Common myeloid progenitor, CD34-positive (primary cell): Measurements from ENCODE around the gene VEGFC.

Experiments
- CTCF ChIA-PET: fragments of 350-600 bp; sonication (Branson Sonifier 250); formaldehyde crosslinking; loops from one replicate; lab custom pipeline; 2021; ENCODE audit warnings: antibody characterized with exemption; lab: Charles Lee
- POLR2A ChIA-PET: fragments of 350-600 bp; sonication (Branson Sonifier 250); formaldehyde crosslinking; loops from one replicate; lab custom pipeline; 2021; ENCODE audit warnings: antibody characterized with exemption; lab: Charles Lee
- DNase-seq, 3 donors: peaks; one replicate each; pipeline versions ENCODE4 v3.0.0 to v3.0.0-alpha.2; 2013
- H3K27ac ChIP-seq, 2 experiments: 1 replicate in 1 of 2; 2 replicates in 1 of 2; pipeline ENCODE4 v1.7.0; 2013; ENCODE audit warnings: inconsistent platforms in 2 of 2, low read length in 2 of 2, mild to moderate bottlenecking in 2 of 2, low read depth in 1 of 2, moderate library complexity in 1 of 2; ENCODE audit not compliant: severe bottlenecking in 2 of 2, insufficient read depth in 1 of 2, poor library complexity in 1 of 2
- H3K27me3 ChIP-seq, 5 experiments: replicated peaks in 2 of 5; 1 replicate in 3 of 5; 2 replicates in 2 of 5; pipeline versions ENCODE4 v1.6.1 to v1.7.0; 2013; ENCODE audit warnings: low read length in 4 of 5, mild to moderate bottlenecking in 2 of 5, moderate library complexity in 2 of 5, inconsistent platforms in 1 of 5; ENCODE audit not compliant: insufficient read depth in 5 of 5, control insufficient read depth in 4 of 5
- H3K36me3 ChIP-seq, 4 experiments: 1 replicate in 2 of 4; 2 replicates in 2 of 4; pipeline versions ENCODE4 v1.6.1 to v1.7.0; 2013; ENCODE audit warnings: low read length in 3 of 4, control low read depth in 1 of 4, mild to moderate bottlenecking in 1 of 4; ENCODE audit not compliant: control insufficient read depth in 4 of 4, insufficient read depth in 4 of 4
- H3K4me1 ChIP-seq, 4 experiments: 1 replicate in 3 of 4; 2 replicates in 1 of 4; pipeline versions ENCODE4 v1.6.1 to v1.7.1; 2013; ENCODE audit warnings: low read length in 3 of 4, mild to moderate bottlenecking in 3 of 4, control low read depth in 1 of 4, inconsistent platforms in 1 of 4, moderate library complexity in 1 of 4; ENCODE audit not compliant: control insufficient read depth in 4 of 4, insufficient read depth in 4 of 4; ENCODE audit errors: control extremely low read depth in 1 of 4
- H3K4me3 ChIP-seq, 7 experiments: 1 replicate in 4 of 7; 2 replicates in 3 of 7; pipeline versions ENCODE4 v1.5.1 to v1.7.0; 2013; ENCODE audit warnings: mild to moderate bottlenecking in 7 of 7, low read length in 6 of 7, moderate library complexity in 6 of 7, inconsistent platforms in 2 of 7, low read depth in 2 of 7, control low read depth in 1 of 7; ENCODE audit not compliant: insufficient read depth in 4 of 7, control insufficient read depth in 1 of 7; ENCODE audit errors: extremely low read depth in 1 of 7
- H3K9me3 ChIP-seq, 5 experiments: 1 replicate in 4 of 5; 2 replicates in 1 of 5; pipeline versions ENCODE4 v1.6.1 to v1.7.1; 2013; ENCODE audit warnings: low read length in 4 of 5, mild to moderate bottlenecking in 2 of 5, inconsistent platforms in 1 of 5, low read depth in 1 of 5, moderate library complexity in 1 of 5; ENCODE audit not compliant: control insufficient read depth in 4 of 5, insufficient read depth in 2 of 5; ENCODE audit errors: control extremely low read depth in 1 of 5
- WGBS: methylation state at CpG from one replicate; pipeline ENCODE4 v1.1.5; 2013; ENCODE audit not compliant: insufficient coverage; 5-methylcytosine and 5-hydroxymethylcytosine counted together

VEGFC gene

DNA sequence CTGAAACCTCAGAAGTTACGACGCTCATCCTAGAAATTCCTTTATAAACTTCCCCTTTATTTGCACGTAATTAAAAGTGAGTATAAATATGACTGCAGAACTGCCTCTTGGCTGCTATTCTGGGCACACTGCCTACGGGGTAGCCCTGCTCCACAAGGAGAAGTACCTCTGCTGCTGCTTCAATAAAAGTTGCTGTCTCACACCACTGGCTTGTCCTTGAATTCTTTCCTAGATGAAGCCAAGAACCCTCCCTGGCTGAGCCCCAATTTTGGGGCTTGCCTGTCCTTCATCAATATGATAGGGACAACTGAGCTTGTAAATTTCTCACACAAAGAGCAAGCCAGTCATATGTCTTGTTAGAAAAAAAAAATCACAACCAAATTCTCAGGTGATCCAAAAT, 115.8 kb downstream of the VEGFC start:
- DNase-seq, result no peak
- Histone ChIP-seq H3K27me3 (no peaks in the 10 kb centered on the region), H3K9me3 (no peaks in the 10 kb centered on the region), H3K27ac (no peak overlapping the region), H3K4me1 (no peaks in the 10 kb centered on the region), H3K36me3 (no peaks in the 10 kb centered on the region), H3K4me3 (no peak overlapping the region)
- POLR2A ChIA-PET, result no interaction called here
- WGBS, result 95% methylated on average over 2 of the region's 4 CpGs
- CTCF ChIA-PET, result no interaction called here

GRCh38 chr4:176675810-176676209, 116.9 kb downstream of the VEGFC start:
- Histone ChIP-seq H3K4me1 (no peaks in the 10 kb centered on the region), H3K9me3 (no peaks in the 10 kb centered on the region), H3K4me3 (no peak overlapping the region), H3K27me3 (no peaks in the 10 kb centered on the region), H3K36me3 (no peaks in the 10 kb centered on the region), H3K27ac (no peak overlapping the region)
- 100% methylated on average over 1 of the region's 3 CpGs for WGBS
- POLR2A ChIA-PET, result no interaction called here
- DNase-seq, result no peak
- CTCF ChIA-PET, result interaction anchor here (1.5 kb wide), 1 partner anchor 12 kb away, joined by 3 read pairs; no protein-coding TSS in a partner anchor

DNA sequence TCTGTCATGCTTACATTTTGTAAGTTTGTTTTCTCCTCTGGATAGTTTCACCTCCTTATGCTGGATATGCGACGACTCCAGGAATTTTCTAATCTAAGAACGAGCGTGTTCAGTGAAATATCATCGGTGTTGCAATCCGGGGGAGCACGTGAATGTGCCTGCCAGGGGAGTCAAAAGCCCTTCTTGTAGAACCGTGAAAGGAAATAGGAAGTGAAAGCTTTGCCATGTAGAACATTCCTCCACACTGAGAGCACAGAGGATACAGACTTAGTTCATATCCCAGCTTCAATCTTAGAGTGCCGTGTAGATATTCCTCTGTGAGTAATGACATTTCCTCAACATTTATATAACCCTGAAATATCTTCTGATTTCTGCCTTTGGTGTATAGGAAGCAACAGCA, 121.2 kb downstream of the VEGFC start:
- H3K36me3 ChIP-seq, result no peaks in the 10 kb centered on the region
- CTCF ChIA-PET, result no interaction called here

GRCh38 chr4:176668324-176668723, 124.4 kb downstream of the VEGFC start:
- WGBS, result 78% methylated on average over 1 of the region's 2 CpGs
- CTCF ChIA-PET, result no interaction called here

More for the DNA sequence above, 121.2 kb downstream of the VEGFC start:
- no peak for DNase-seq
- POLR2A ChIA-PET, result no interaction called here
- no peak overlapping the region for H3K4me3 ChIP-seq
- 86% methylated on average over 9 of the region's 9 CpGs for WGBS
- no peak overlapping the region for H3K27ac ChIP-seq
- H3K27me3 ChIP-seq, result no peaks in the 10 kb centered on the region
- no peaks in the 10 kb centered on the region for H3K4me1 ChIP-seq
- H3K9me3 ChIP-seq, result no peaks in the 10 kb centered on the region

DNA sequence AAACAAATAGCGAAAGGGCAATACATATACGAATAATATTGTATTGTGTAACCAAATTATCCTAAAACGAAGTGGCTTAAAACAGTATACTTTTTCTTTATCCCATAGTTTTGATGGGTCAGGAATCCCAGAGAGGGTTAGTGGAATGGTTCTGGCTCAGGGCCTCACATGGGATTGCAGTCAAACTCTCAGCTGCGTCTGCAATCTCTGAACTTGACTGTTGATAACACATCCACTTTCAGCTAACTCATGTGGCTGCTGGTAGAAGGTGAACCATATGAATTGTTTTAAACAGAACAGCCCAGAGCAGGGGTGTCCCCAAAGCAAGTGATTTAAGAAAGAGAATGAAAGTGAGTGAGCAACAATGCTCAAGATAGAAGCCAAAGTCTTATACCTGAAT, 127.8 kb downstream of the VEGFC start:
- Histone ChIP-seq H3K36me3 (no peaks in the 10 kb centered on the region), H3K27ac (no peak overlapping the region), H3K9me3 (no peaks in the 10 kb centered on the region), H3K27me3 (no peaks in the 10 kb centered on the region), H3K4me3 (no peak overlapping the region), H3K4me1 (no peaks in the 10 kb centered on the region)
- DNase-seq, result no peak
- ChIA-PET POLR2A (no interaction called here), CTCF (interaction anchor here (1.0 kb wide), 1 partner anchor 382 kb away, joined by 3 read pairs; no protein-coding TSS in a partner anchor)
- WGBS, result 100% methylated on average over 1 of the region's 4 CpGs

More at GRCh38 chr4:176668324-176668723, 124.4 kb downstream of the VEGFC start:
- no peak overlapping the region for H3K27ac ChIP-seq
- POLR2A ChIA-PET, result no interaction called here
- H3K9me3 ChIP-seq, result no peaks in the 10 kb centered on the region
- H3K36me3 ChIP-seq, result no peaks in the 10 kb centered on the region
- no peaks in the 10 kb centered on the region for H3K27me3 ChIP-seq
- no peaks in the 10 kb centered on the region for H3K4me1 ChIP-seq
- H3K4me3 ChIP-seq, result no peak overlapping the region
- no peak for DNase-seq

- WGBS, result 91% methylated on average over 4 of the region's 5 CpGs
- Histone ChIP-seq H3K27ac (no peak overlapping the region), H3K36me3 (no peaks in the 10 kb centered on the region), H3K9me3 (no peaks in the 10 kb centered on the region), H3K27me3 (no peaks in the 10 kb centered on the region), H3K4me1 (no peaks in the 10 kb centered on the region), H3K4me3 (no peak overlapping the region)
- DNase-seq, result no peak
- ChIA-PET POLR2A (no interaction called here), CTCF (no interaction called here)
Observed at GRCh38 chr4:176660561-176660960, 132.2 kb downstream of the VEGFC start.

DNA sequence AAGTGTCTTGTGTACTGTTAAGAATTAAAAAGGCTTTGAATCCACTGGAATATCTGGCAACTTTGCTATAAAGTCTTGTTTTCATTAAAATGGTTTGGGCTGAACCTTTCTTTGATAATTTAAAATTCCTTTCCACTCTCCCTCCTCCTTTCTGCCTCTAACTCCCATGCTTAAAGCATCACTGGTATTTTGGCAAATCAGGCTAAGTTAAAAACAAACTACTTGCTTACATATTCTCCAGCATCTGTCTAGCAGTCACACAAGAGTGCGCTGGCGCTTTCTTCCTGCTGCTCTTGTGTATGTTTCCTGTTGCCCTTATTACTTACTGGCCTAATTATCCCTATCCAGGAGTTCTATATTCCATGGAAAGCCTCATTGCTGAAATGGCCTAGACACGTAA, 136.6 kb downstream of the VEGFC start:
- 100% methylated on average over 2 of the region's 3 CpGs for WGBS
- ChIA-PET POLR2A (no interaction called here), CTCF (no interaction called here)
- no peak overlapping the region for H3K4me3 ChIP-seq
- no peak overlapping the region for H3K27ac ChIP-seq
- H3K4me1 ChIP-seq, result no peaks in the 10 kb centered on the region
- H3K9me3 ChIP-seq, result no peaks in the 10 kb centered on the region
- DNase-seq, result no peak
- H3K27me3 ChIP-seq, result no peaks in the 10 kb centered on the region
- H3K36me3 ChIP-seq, result no peaks in the 10 kb centered on the region
